HepG2 (cell line): Measurements from ENCODE around the gene OPRD1.

Experiments used
- ATF6 ChIP-seq: sonication (generic); formaldehyde crosslinking; conservative IDR thresholded peaks from 2 replicates; pipeline ENCODE4 v1.4.0; 2020; ENCODE audit warnings: missing genetic modification reagents
- ATF7 ChIP-seq, 2 experiments: fragments of 450-650 bp in 1 of 2; sonication (generic) in 1 of 2; formaldehyde crosslinking in 1 of 2; IDR thresholded peaks; 2 replicates each; pipeline versions ENCODE4 v1.4.0 to v1.6.1; 2016 to 2020; ENCODE audit warnings: antibody characterized with exemption in 1 of 2, mild to moderate bottlenecking in 1 of 2, missing genetic modification reagents in 1 of 2
- CTCF ChIP-seq: sonication (generic); formaldehyde crosslinking; IDR thresholded peaks from 2 replicates; pipeline ENCODE4 v1.5.0; 2020; ENCODE audit warnings: mild to moderate bottlenecking, missing genetic modification reagents, moderate library complexity
- GFI1 ChIP-seq: sonication (generic); formaldehyde crosslinking; IDR thresholded peaks from 2 replicates; pipeline ENCODE4 v1.5.0; 2020; ENCODE audit warnings: missing genetic modification reagents, mild to moderate bottlenecking, borderline replicate concordance
- MTF2 ChIP-seq: sonication (generic); formaldehyde crosslinking; IDR thresholded peaks from 2 replicates; pipeline ENCODE4 v1.5.0; 2020; ENCODE audit warnings: missing genetic modification reagents, borderline replicate concordance
- PCBP1 ChIP-seq: fragments of 200-400 bp; formaldehyde crosslinking; IDR thresholded peaks from 2 replicates; pipeline ENCODE4 v1.6.1; 2017; ENCODE audit warnings: mild to moderate bottlenecking, low read depth, low read length, borderline replicate concordance
- POLR2AphosphoS5 ChIP-seq: IDR thresholded peaks from 2 replicates; pipeline ENCODE4 v1.6.1; 2012; ENCODE audit warnings: low read depth, low read length
- TRIM22 ChIP-seq: fragments of 450-650 bp; IDR thresholded peaks from 2 replicates; pipeline ENCODE4 v1.6.1; 2017
- ZBTB8A ChIP-seq: sonication (generic); formaldehyde crosslinking; IDR thresholded peaks from 2 replicates; pipeline ENCODE4 v1.4.0; 2020; ENCODE audit warnings: mild to moderate bottlenecking, low read depth, missing genetic modification reagents, borderline replicate concordance
- ZNF367 ChIP-seq: sonication (generic); formaldehyde crosslinking; IDR thresholded peaks from 2 replicates; pipeline ENCODE4 v1.4.0; 2020; ENCODE audit warnings: missing genetic modification reagents, borderline replicate concordance

GRCh38 chr1:28804071-28804470, 7.9 kb upstream of the OPRD1 start:
- TF ChIP-seq ATF6 (CRISPR knock-in tag) (no peak), ZNF367 (no peak), TRIM22 (no peak), ZBTB8A (CRISPR knock-in tag) (no peak), POLR2AphosphoS5 (no peak), PCBP1 (no peak), CTCF (CRISPR knock-in tag) (no peak), ATF7 (IDR thresholded peaks at IDR 0.05) (no peak), ATF7 (CRISPR knock-in tag; IDR thresholded peaks at IDR 0.05) (no peak), MTF2 (CRISPR knock-in tag) (no peak), GFI1 (CRISPR knock-in tag) (no peak)
